A549 (cell line): ENCODE results near the gene RTEL1. TPM values are rescaled to one million over a fixed set of nuclear protein-coding genes. Genes with fewer than 3 reads are reported as not detected.

Source experiments
- ATAC-seq, 2 experiments: fragments of 200-7000 bp in 1 of 2; fragments of >200 bp in 1 of 2; cut with Nextera tagmentation in 1 of 2; cut with Tn5 transposase in 1 of 2; 3 replicates each; pipeline versions ENCODE4 v1.8.0 to v1.9.1; 2018 to 2020; ENCODE audit warnings: mild to moderate bottlenecking in 1 of 2, moderate library complexity in 1 of 2
- CTCF ChIA-PET: fragments of 300-600 bp; sonication (Branson Sonifier 250); formaldehyde crosslinking; extraction: SDS; loops from one replicate; lab custom pipeline; 2021; ENCODE audit warnings: antibody characterized with exemption, inconsistent platforms; lab: Yijun Ruan, JAX
- POLR2A ChIA-PET: fragments of 350-600 bp; formaldehyde crosslinking; extraction: SDS; loops from one replicate; lab custom pipeline; 2021; ENCODE audit warnings: antibody characterized with exemption, inconsistent platforms; lab: Yijun Ruan, JAX
- DNase-seq, 2 experiments: peaks; one replicate each; pipeline versions ENCODE4 v3.0.0 to v3.0.0-alpha.2; 2011 to 2016; ENCODE audit warnings: low read depth in 1 of 2, low spot score in 1 of 2
- FAIRE-seq: peaks from 2 replicates; lab custom pipeline; 2011; peaks lifted over from hg19 to GRCh38; lab: Jason Lieb, UNC
- H3K27ac ChIP-seq, 2 experiments: fragments of >200 bp; sonication (Bioruptor Twin); formaldehyde crosslinking; 3 replicates each; pipeline ENCODE4 v1.5.1; 2016 to 2017
- H3K4me1 ChIP-seq: fragments of >200 bp; sonication (Bioruptor Twin); formaldehyde crosslinking; 3 replicates; pipeline ENCODE4 v1.6.1; 2016
- H3K4me2 ChIP-seq: fragments of >200 bp; sonication (Bioruptor Twin); formaldehyde crosslinking; 3 replicates; pipeline ENCODE4 v1.6.1; 2016
- H3K4me3 ChIP-seq: fragments of >200 bp; sonication (Bioruptor Twin); formaldehyde crosslinking; 3 replicates; pipeline ENCODE4 v1.5.1; 2016
- H3K9me3 ChIP-seq: fragments of >200 bp; sonication (Bioruptor Twin); formaldehyde crosslinking; 3 replicates; pipeline ENCODE4 v1.6.1; 2016
- BHLHE40 ChIP-seq: IDR thresholded peaks from 2 replicates; pipeline ENCODE4 v1.6.1; 2012; ENCODE audit warnings: low read depth, low read length, inconsistent platforms
- CEBPB ChIP-seq, 2 experiments: fragments of >200 bp in 1 of 2; sonication (Bioruptor Twin) in 1 of 2; formaldehyde crosslinking in 1 of 2; IDR thresholded peaks; 2 replicates each; pipeline ENCODE4 v1.6.1; 2012 to 2016
- CHD4 ChIP-seq: fragments of 200-600 bp; sonication (generic); IDR thresholded peaks from 2 replicates; pipeline ENCODE4 v1.6.1; 2016; ENCODE audit warnings: antibody characterized with exemption, mild to moderate bottlenecking, borderline replicate concordance
- EHF ChIP-seq: fragments of 250-450 bp; sonication (Bioruptor Pico); IDR thresholded peaks from 2 replicates; pipeline ENCODE4 v1.5.0; 2020; ENCODE audit warnings: mild to moderate bottlenecking
- ESRRA ChIP-seq: fragments of 150-350 bp; IDR thresholded peaks from 2 replicates; pipeline ENCODE4 v1.6.1; 2014; ENCODE audit warnings: mild to moderate bottlenecking, low read length, borderline replicate concordance
- FOSL2 ChIP-seq, 2 experiments: fragments of 450-650 bp in 1 of 2; fragments of >200 bp in 1 of 2; sonication (Bioruptor Twin) in 1 of 2; formaldehyde crosslinking; IDR thresholded peaks; 2 replicates each; pipeline versions ENCODE4 v1.5.0 to v1.6.1; 2016 to 2020; ENCODE audit warnings: mild to moderate bottlenecking in 1 of 2, moderate library complexity in 1 of 2
- GATA3 ChIP-seq: IDR thresholded peaks from 2 replicates; pipeline ENCODE4 v1.6.1; 2012; ENCODE audit warnings: borderline replicate concordance
- HEYL ChIP-seq: fragments of 250-450 bp; sonication (Bioruptor Pico); IDR thresholded peaks from 2 replicates; pipeline ENCODE4 v1.8.0; 2021; ENCODE audit warnings: mild to moderate bottlenecking, moderate library complexity
- HOXA7 ChIP-seq: fragments of 250-450 bp; sonication (Bioruptor Pico); IDR thresholded peaks from 2 replicates; pipeline ENCODE4 v1.5.0; 2020; ENCODE audit warnings: mild to moderate bottlenecking, moderate library complexity
- HOXB13 ChIP-seq: fragments of 250-450 bp; sonication (Bioruptor Pico); IDR thresholded peaks from 2 replicates; pipeline ENCODE4 v1.5.0; 2020; ENCODE audit warnings: low read depth, mild to moderate bottlenecking, moderate library complexity
- JUN ChIP-seq, 2 experiments: fragments of >200 bp; sonication (Bioruptor Twin); formaldehyde crosslinking; IDR thresholded peaks; 2 replicates in 1 of 2; 3 replicates in 1 of 2; pipeline ENCODE4 v1.6.1; 2016 to 2017
- JUNB ChIP-seq: fragments of >200 bp; sonication (Bioruptor Twin); formaldehyde crosslinking; IDR thresholded peaks from 2 replicates; pipeline ENCODE4 v1.6.1; 2016
- KDM1A ChIP-seq: fragments of 200-600 bp; sonication (generic); IDR thresholded peaks from 2 replicates; pipeline ENCODE4 v1.6.1; 2016; ENCODE audit warnings: low read depth, mild to moderate bottlenecking
- MAFK ChIP-seq: fragments of 450-650 bp; IDR thresholded peaks from 2 replicates; pipeline ENCODE4 v1.6.1; 2014; ENCODE audit not compliant: partially characterized antibody
- MAZ ChIP-seq: fragments of 150-350 bp; IDR thresholded peaks from 2 replicates; pipeline ENCODE4 v1.6.1; 2014; ENCODE audit warnings: antibody characterized with exemption, low read depth, low read length, borderline replicate concordance
- NFE2L2 ChIP-seq: fragments of 150-350 bp; conservative IDR thresholded peaks from 2 replicates; pipeline ENCODE4 v1.6.1; 2014; ENCODE audit warnings: low read length
- NPAS2 ChIP-seq: fragments of 250-450 bp; sonication (Bioruptor Pico); IDR thresholded peaks from 2 replicates; pipeline ENCODE4 v1.8.0; 2022; ENCODE audit warnings: mild to moderate bottlenecking, moderate library complexity, borderline replicate concordance
- PHF8 ChIP-seq: fragments of 200-600 bp; sonication (generic); IDR thresholded peaks from 2 replicates; pipeline ENCODE4 v1.6.1; 2016; ENCODE audit warnings: low read depth, mild to moderate bottlenecking, antibody characterized with exemption, moderate library complexity, borderline replicate concordance
- POLR2A ChIP-seq: IDR thresholded peaks from 2 replicates; pipeline ENCODE4 v1.6.1; 2012; ENCODE audit warnings: mild to moderate bottlenecking, low read length
- RARB ChIP-seq: fragments of 250-450 bp; sonication (Bioruptor Pico); IDR thresholded peaks from 2 replicates; pipeline ENCODE4 v1.8.0; 2021; ENCODE audit warnings: mild to moderate bottlenecking, moderate library complexity
- RCOR1 ChIP-seq: fragments of 150-350 bp; IDR thresholded peaks from 2 replicates; pipeline ENCODE4 v1.6.1; 2014; ENCODE audit warnings: antibody characterized with exemption, low read length, low read depth
- ZC3H11A ChIP-seq: fragments of 450-650 bp; IDR thresholded peaks from 2 replicates; pipeline ENCODE4 v1.6.1; 2014; ENCODE audit warnings: antibody characterized with exemption, mild to moderate bottlenecking
- ZNF302 ChIP-seq: fragments of 250-450 bp; sonication (Bioruptor Pico); IDR thresholded peaks from 2 replicates; pipeline ENCODE4 v1.9.0; 2021; ENCODE audit warnings: inconsistent platforms, mild to moderate bottlenecking, moderate library complexity
- ZSCAN20 ChIP-seq: fragments of 250-450 bp; sonication (Bioruptor Pico); IDR thresholded peaks from 2 replicates; pipeline ENCODE4 v1.8.0; 2022; ENCODE audit warnings: mild to moderate bottlenecking, moderate library complexity
- WGBS: methylation state at CpG from one replicate; pipeline ENCODE4 v1.1.6; 2017; ENCODE audit errors: missing lambda C conversion rate; 5-methylcytosine and 5-hydroxymethylcytosine counted together
- polyA plus RNA-seq, 4 experiments: library from polyadenylated mRNA; depleted of rRNA in 3 of 4; stranded (reverse); fragments of >200 nt; fragmentation: RNase III in 1 of 4; extraction: RNeasy Plus Mini Kit Qiagen cat#74134 plus additional on column Dnase treatment in 1 of 4; gene quantifications; 2 replicates in 3 of 4; 3 replicates in 1 of 4; pipeline ENCODE4 v1.2.3, GENCODE V29; 2011 to 2017
- TF ChIP-seq, protein P1 (sequence below): fragments of >200 bp; sonication (Bioruptor Twin); formaldehyde crosslinking; IDR thresholded peaks from 3 replicates; pipeline ENCODE4 v1.5.1; 2016
- TF ChIP-seq, protein P2 (sequence below): IDR thresholded peaks from 2 replicates; pipeline ENCODE4 v1.6.1; 2012; ENCODE audit warnings: low read depth, borderline replicate concordance
- TF ChIP-seq, protein P3 (sequence below): fragments of >200 bp; sonication (Bioruptor Twin); formaldehyde crosslinking; IDR thresholded peaks from 2 replicates; pipeline ENCODE4 v1.6.1; 2016
- TF ChIP-seq, protein P4 (sequence below): fragments of 250-450 bp; sonication (Bioruptor Pico); IDR thresholded peaks from 2 replicates; pipeline ENCODE4 v1.5.0; 2020; ENCODE audit warnings: low read depth, mild to moderate bottlenecking, moderate library complexity

RTEL1 gene
- polyA plus RNA-seq, 2 of the 4 experiments (the other 2 are of a cell fraction) = 11.3 to 12.6 TPM

DNA sequence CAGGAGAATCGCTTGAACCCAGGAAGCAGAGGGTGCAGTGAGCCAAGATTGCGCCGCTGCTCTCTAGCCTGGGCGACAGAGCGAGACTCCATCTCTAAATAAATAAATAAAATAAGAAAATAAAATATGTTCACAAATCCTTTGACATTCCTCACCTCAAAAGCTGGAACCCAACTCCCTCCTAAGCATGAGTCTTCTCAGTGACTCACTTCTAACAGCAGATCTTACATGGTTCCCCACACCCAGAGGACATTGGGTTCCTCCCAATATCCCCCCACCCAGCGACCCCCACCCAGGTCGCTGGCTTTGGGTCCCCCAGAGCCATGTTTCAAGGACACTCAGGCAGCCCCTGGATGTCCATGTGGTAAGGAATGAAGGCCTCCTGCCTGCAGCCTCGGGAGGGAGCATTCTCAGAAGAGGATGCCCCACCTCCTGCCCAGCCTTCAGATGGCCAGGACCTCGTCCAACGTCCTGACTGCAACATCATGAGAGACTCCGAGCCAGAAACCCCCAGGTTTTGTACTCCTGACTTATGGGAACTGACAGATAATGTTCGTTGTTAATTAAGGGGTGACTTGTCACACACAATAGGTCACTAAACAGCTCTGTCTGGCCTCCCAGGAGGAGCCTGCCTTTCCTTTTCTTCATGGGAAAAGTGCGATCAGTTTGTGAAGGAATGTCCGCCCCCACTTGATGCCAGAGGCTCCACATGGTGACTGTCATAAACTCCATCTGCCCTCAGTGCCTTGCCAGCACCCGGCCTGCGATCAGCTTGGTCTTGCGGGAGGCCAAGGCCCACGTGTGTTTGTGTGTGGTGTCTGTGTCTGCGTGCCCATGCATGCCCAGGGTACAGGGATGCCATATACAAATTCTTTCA lies 21.1 kb upstream of the RTEL1 start:
- H3K4me1 ChIP-seq = peaks cover 3% of the 10 kb centered on the region; the same call in 1 of the 3 replicates
- no peak overlapping the region for H3K27ac ChIP-seq
- ChIA-PET CTCF (interaction anchor here (0.8 kb wide), 1 partner anchor 16 kb away, joined by 4 read pairs; no protein-coding TSS in a partner anchor), POLR2A (no interaction called here)
- H3K9me3 ChIP-seq = no peaks in the 10 kb centered on the region
- ATAC-seq = no peak
- H3K4me3 ChIP-seq = no peak overlapping the region
- TF ChIP-seq CEBPB (IDR thresholded peaks at IDR 0.05) = no peak
- DNase-seq = no peak
- FAIRE-seq = no peak
- H3K4me2 ChIP-seq = no peak overlapping the region
- 73% methylated on average over 18 of the region's 19 CpGs for WGBS

DNA sequence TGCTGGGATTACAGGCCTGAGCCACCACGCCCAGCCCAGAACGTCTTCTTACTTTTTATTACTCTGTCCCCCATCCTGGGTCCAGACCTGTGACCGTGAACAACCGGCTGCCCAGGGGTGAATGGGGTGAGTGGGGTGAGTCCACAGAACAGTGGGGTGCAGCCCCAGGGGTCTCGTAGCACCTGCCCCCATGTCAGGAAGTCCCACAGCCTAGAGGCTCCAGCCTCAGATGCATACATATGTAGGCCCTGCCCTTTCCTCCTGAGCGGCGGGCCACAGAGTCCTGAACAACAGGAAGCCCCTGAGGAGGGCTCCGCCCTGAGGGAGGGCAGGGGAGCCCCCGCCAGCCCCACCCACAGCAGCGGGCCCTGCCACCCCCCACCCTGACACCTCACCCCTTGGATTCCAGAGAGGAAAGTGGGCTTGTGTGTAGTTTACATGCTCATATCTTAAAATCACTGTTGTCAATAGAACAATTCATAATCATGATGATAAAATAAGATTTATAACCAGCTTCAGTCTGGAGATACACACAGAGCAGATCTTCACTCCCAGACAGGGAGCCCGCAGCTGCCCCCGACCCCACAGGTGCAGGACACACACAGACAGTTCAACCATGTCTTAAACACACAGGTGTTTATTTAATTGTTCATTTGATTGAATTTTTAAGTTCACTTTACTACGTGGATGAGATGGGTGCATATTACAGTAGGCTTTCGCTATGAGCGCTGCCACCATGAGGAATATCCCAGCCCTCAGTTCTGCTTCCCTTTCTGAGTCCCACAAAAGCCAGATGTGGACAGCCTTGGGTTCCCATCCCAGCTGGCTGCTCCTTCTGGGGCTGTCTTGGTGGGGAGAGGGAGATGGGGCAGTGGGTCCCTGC lies 18.8 kb upstream of the RTEL1 start:
- POLR2A ChIA-PET = no interaction called here
- no peaks in the 10 kb centered on the region for H3K9me3 ChIP-seq
- DNase-seq = no peak
- TF ChIP-seq FOSL2 (IDR thresholded peaks at IDR 0.05) = no peak
- TF ChIP-seq FOSL2 (CRISPR knock-in tag; IDR thresholded peaks at IDR 0.05) = no peak
- TF ChIP-seq, protein P1, sequence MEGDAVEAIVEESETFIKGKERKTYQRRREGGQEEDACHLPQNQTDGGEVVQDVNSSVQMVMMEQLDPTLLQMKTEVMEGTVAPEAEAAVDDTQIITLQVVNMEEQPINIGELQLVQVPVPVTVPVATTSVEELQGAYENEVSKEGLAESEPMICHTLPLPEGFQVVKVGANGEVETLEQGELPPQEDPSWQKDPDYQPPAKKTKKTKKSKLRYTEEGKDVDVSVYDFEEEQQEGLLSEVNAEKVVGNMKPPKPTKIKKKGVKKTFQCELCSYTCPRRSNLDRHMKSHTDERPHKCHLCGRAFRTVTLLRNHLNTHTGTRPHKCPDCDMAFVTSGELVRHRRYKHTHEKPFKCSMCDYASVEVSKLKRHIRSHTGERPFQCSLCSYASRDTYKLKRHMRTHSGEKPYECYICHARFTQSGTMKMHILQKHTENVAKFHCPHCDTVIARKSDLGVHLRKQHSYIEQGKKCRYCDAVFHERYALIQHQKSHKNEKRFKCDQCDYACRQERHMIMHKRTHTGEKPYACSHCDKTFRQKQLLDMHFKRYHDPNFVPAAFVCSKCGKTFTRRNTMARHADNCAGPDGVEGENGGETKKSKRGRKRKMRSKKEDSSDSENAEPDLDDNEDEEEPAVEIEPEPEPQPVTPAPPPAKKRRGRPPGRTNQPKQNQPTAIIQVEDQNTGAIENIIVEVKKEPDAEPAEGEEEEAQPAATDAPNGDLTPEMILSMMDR = no peak
- TF ChIP-seq CHD4 = no peak
- TF ChIP-seq NPAS2 (CRISPR knock-in tag) = no peak
- TF ChIP-seq HEYL (CRISPR knock-in tag) = no peak
- TF ChIP-seq CEBPB (IDR thresholded peaks at IDR 0.05) = no peak
- no peak for TF ChIP-seq BHLHE40
- TF ChIP-seq RARB (CRISPR knock-in tag) = no peak
- TF ChIP-seq, protein P2, sequence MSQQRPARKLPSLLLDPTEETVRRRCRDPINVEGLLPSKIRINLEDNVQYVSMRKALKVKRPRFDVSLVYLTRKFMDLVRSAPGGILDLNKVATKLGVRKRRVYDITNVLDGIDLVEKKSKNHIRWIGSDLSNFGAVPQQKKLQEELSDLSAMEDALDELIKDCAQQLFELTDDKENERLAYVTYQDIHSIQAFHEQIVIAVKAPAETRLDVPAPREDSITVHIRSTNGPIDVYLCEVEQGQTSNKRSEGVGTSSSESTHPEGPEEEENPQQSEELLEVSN = no peak
- TF ChIP-seq RCOR1 = no peak
- TF ChIP-seq MAFK = no peak
- no peak for TF ChIP-seq JUNB
- TF ChIP-seq HOXA7 (CRISPR knock-in tag) = no peak
- TF ChIP-seq ZNF302 (CRISPR knock-in tag) = no peak
- no peak for TF ChIP-seq MAZ
- TF ChIP-seq, protein P3, sequence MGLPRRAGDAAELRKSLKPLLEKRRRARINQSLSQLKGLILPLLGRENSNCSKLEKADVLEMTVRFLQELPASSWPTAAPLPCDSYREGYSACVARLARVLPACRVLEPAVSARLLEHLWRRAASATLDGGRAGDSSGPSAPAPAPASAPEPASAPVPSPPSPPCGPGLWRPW = no peak
- TF ChIP-seq, all 56 proteins: peak for 0
- Histone ChIP-seq H3K27ac (no peak overlapping the region), H3K4me1 (peaks cover 9% of the 10 kb centered on the region; the same call in 2 of the 3 replicates), H3K4me2 (no peak overlapping the region), H3K4me3 (no peak overlapping the region)
- FAIRE-seq (no peak), ATAC-seq (no peak)
- CTCF ChIA-PET = no interaction called here
- 74% methylated on average over 15 of the region's 15 CpGs for WGBS

DNA sequence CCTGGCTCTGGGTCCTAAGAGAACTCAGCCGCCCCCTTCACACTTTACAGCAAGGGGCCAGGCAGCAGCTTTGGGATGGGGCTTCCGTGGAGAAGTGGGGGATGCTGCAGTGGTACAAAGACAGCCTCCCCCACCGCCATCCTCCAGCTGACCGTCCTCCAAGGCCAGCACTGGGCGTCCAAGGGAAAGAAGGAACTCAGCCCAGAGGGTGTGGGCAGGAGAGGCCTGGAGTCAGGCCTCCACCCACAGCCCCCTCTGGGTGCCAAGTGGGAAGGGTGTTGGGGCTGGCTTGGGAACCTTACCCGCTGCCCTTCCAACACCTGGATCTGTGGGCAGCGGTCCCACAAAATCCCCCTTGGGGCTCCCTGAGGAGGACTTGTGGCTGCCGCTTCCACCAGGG lies 18.0 kb upstream of the RTEL1 start:
- no peak for ATAC-seq
- TF ChIP-seq EHF (CRISPR knock-in tag) (no peak), ZC3H11A (no peak), ESRRA (no peak), KDM1A (no peak), RARB (CRISPR knock-in tag) (no peak), ZSCAN20 (CRISPR knock-in tag) (no peak), PHF8 (no peak), HEYL (CRISPR knock-in tag) (no peak), POLR2A (no peak), JUN (IDR thresholded peaks at IDR 0.05) (no peak), HOXB13 (CRISPR knock-in tag) (no peak), GATA3 (no peak), RCOR1 (no peak), NFE2L2 (no peak)
- TF ChIP-seq, protein P4, sequence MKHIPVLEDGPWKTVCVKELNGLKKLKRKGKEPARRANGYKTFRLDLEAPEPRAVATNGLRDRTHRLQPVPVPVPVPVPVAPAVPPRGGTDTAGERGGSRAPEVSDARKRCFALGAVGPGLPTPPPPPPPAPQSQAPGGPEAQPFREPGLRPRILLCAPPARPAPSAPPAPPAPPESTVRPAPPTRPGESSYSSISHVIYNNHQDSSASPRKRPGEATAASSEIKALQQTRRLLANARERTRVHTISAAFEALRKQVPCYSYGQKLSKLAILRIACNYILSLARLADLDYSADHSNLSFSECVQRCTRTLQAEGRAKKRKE (CRISPR knock-in tag) = no peak
- TF ChIP-seq, protein P3 = no peak
- Histone ChIP-seq H3K4me3 (no peak overlapping the region), H3K27ac (no peak overlapping the region), H3K4me1 (peaks cover 9% of the 10 kb centered on the region; the same call in 2 of the 3 replicates), H3K4me2 (no peak overlapping the region), H3K9me3 (no peaks in the 10 kb centered on the region)
- WGBS = 96% methylated on average over 4 of the region's 8 CpGs
- POLR2A ChIA-PET = no interaction called here
- no peak for DNase-seq
- CTCF ChIA-PET = no interaction called here
- FAIRE-seq = no peak
